ENCODE results near the gene TTC7B. TPM values are rescaled to one million over a fixed set of nuclear protein-coding genes. Genes with fewer than 3 reads are reported as not detected.

Gene TTC7B
- total RNA-seq, 1 experiment from 2014 or later: under 0.01 TPM

GRCh38 chr14:90619911-90620310 lies 196.3 kb downstream of the TTC7B start:
- DNase-seq: no peak
- H3K27me3 ChIP-seq (ENCODE audit: low read length): no peaks in the 10 kb centered on the region
- H3K27ac ChIP-seq (ENCODE audit: low read length): no peak overlapping the region
- no peaks in the 10 kb centered on the region for H3K9me3 ChIP-seq (ENCODE audit: low read length)
- H3K4me1 ChIP-seq (ENCODE audit: low read length): no peaks in the 10 kb centered on the region
- no peak overlapping the region for H2AFZ ChIP-seq (ENCODE audit: low read length)
- H3K79me2 ChIP-seq (ENCODE audit: low read length): no peaks in the 10 kb centered on the region
- H3K36me3 ChIP-seq (ENCODE audit: insufficient read depth, low read length): no peaks in the 10 kb centered on the region
- H3K4me3 ChIP-seq (ENCODE audit: low read length): no peak overlapping the region
- H4K20me1 ChIP-seq (ENCODE audit: insufficient read depth, low read depth, low read length): no peaks in the 10 kb centered on the region
- H3K9ac ChIP-seq (ENCODE audit: low read length): no peak overlapping the region
- H3K9me2 ChIP-seq (replicated peaks; ENCODE audit: insufficient read depth, low read length): no peaks in the 10 kb centered on the region
- no peak overlapping the region for H3K4me2 ChIP-seq (ENCODE audit: low read depth, low read length, poor library complexity, severe bottlenecking)

GRCh38 chr14:90617961-90618360 lies 198.3 kb downstream of the TTC7B start:
- Histone ChIP-seq H2AFZ (ENCODE audit: low read length) (no peak overlapping the region), H3K36me3 (ENCODE audit: insufficient read depth, low read length) (no peaks in the 10 kb centered on the region), H3K27me3 (ENCODE audit: low read length) (no peaks in the 10 kb centered on the region), H3K4me1 (ENCODE audit: low read length) (no peaks in the 10 kb centered on the region), H3K79me2 (ENCODE audit: low read length) (no peaks in the 10 kb centered on the region), H3K9me3 (ENCODE audit: low read length) (no peaks in the 10 kb centered on the region), H4K20me1 (ENCODE audit: insufficient read depth, low read depth, low read length) (no peaks in the 10 kb centered on the region), H3K4me3 (ENCODE audit: low read length) (no peak overlapping the region), H3K27ac (ENCODE audit: low read length) (no peak overlapping the region), H3K9ac (ENCODE audit: low read length) (no peak overlapping the region), H3K9me2 (replicated peaks; ENCODE audit: insufficient read depth, low read length) (no peaks in the 10 kb centered on the region), H3K4me2 (ENCODE audit: low read depth, low read length, poor library complexity, severe bottlenecking) (no peak overlapping the region)
- DNase-seq: no peak

DNA sequence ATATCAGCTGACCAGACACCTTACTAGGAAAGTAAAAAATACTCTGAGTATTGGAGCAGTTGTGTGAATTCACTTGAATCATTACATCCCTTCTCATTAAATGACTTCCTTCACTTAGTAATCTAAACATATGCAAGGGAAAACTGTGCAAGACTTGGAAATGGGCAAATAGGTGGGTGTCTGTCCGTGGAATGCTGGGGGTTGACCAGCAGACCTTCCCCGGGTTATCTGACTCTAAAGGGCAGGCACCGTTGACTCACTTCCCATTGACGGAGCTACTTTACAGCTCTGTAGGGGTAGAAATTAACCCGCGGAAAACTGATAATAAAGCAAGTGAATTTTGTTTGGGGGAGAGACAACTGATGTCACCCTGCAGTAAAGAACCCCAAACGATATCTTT lies 199.3 kb downstream of the TTC7B start:
- Histone ChIP-seq H3K27me3 (ENCODE audit: low read length) (no peaks in the 10 kb centered on the region), H3K9me3 (ENCODE audit: low read length) (no peaks in the 10 kb centered on the region), H3K4me2 (ENCODE audit: low read depth, low read length, poor library complexity, severe bottlenecking) (no peak overlapping the region), H3K4me1 (ENCODE audit: low read length) (no peaks in the 10 kb centered on the region), H3K36me3 (ENCODE audit: insufficient read depth, low read length) (no peaks in the 10 kb centered on the region), H3K79me2 (ENCODE audit: low read length) (no peaks in the 10 kb centered on the region), H2AFZ (ENCODE audit: low read length) (no peak overlapping the region), H3K9ac (ENCODE audit: low read length) (no peak overlapping the region), H3K9me2 (replicated peaks; ENCODE audit: insufficient read depth, low read length) (no peaks in the 10 kb centered on the region), H4K20me1 (ENCODE audit: insufficient read depth, low read depth, low read length) (no peaks in the 10 kb centered on the region), H3K4me3 (ENCODE audit: low read length) (no peak overlapping the region), H3K27ac (ENCODE audit: low read length) (no peak overlapping the region)
- no peak for DNase-seq

GRCh38 chr14:90616313-90616712 lies 199.9 kb downstream of the TTC7B start:
- Histone ChIP-seq H2AFZ (ENCODE audit: low read length) (no peak overlapping the region), H3K27me3 (ENCODE audit: low read length) (no peaks in the 10 kb centered on the region), H3K4me2 (ENCODE audit: low read depth, low read length, poor library complexity, severe bottlenecking) (no peak overlapping the region), H3K4me3 (ENCODE audit: low read length) (no peak overlapping the region), H3K36me3 (ENCODE audit: insufficient read depth, low read length) (no peaks in the 10 kb centered on the region), H3K4me1 (ENCODE audit: low read length) (no peaks in the 10 kb centered on the region), H3K9me3 (ENCODE audit: low read length) (no peaks in the 10 kb centered on the region), H3K79me2 (ENCODE audit: low read length) (no peaks in the 10 kb centered on the region), H3K9me2 (replicated peaks; ENCODE audit: insufficient read depth, low read length) (no peaks in the 10 kb centered on the region), H4K20me1 (ENCODE audit: insufficient read depth, low read depth, low read length) (no peaks in the 10 kb centered on the region), H3K9ac (ENCODE audit: low read length) (no peak overlapping the region), H3K27ac (ENCODE audit: low read length) (no peak overlapping the region)
- no peak for DNase-seq

- DNase-seq: no peak
- no peaks in the 10 kb centered on the region for H3K4me1 ChIP-seq (ENCODE audit: low read length)
- no peaks in the 10 kb centered on the region for H3K36me3 ChIP-seq (ENCODE audit: insufficient read depth, low read length)
- no peak overlapping the region for H3K4me2 ChIP-seq (ENCODE audit: low read depth, low read length, poor library complexity, severe bottlenecking)
- H3K27ac ChIP-seq (ENCODE audit: low read length): no peak overlapping the region
- no peaks in the 10 kb centered on the region for H3K9me3 ChIP-seq (ENCODE audit: low read length)
- H3K4me3 ChIP-seq (ENCODE audit: low read length): no peak overlapping the region
- H2AFZ ChIP-seq (ENCODE audit: low read length): no peak overlapping the region
- H3K79me2 ChIP-seq (ENCODE audit: low read length): no peaks in the 10 kb centered on the region
- no peaks in the 10 kb centered on the region for H4K20me1 ChIP-seq (ENCODE audit: insufficient read depth, low read depth, low read length)
- H3K9ac ChIP-seq (ENCODE audit: low read length): no peak overlapping the region
- no peaks in the 10 kb centered on the region for H3K27me3 ChIP-seq (ENCODE audit: low read length)
- H3K9me2 ChIP-seq (replicated peaks; ENCODE audit: insufficient read depth, low read length): no peaks in the 10 kb centered on the region
These were observed 200.6 kb downstream of the TTC7B start for GRCh38 chr14:90615517-90616060.

DNA sequence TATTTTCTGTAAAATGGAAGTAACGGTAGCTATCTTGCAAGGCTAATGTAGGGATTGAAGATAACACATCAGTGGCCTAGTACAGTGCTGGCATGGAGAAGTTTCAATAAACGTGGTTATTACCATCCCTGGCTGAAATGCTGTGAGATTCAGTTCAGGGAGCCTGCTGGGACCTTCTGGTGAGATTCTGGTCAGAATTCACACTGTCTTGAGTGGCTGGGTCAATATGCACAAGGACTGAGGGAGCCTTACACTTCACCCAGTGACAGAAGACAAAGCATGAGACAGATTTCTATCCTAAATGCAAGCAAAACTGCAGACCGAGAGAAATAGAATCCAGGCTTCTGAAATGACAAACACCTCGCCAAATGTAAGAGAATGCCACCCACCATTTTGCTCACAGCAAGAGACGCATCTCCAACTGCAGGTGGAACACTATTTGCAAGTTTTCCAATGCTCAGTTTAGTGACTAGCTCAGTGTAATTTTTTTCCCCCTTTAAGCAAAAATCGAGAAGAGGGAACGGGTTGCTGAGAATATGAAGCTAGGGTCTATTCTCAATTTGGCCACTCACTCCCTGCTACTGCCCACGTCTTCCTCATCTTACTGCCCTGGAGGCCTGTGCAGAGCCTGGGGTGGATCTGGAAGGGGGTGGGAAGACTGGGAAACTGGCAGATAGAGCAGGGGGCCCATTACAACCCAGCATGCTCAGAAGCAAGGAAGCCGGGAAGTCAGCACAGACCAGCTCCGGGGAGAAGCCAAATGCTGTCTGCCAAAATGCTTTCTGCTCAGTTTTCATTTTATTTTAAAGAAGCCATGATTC lies 201.3 kb downstream of the TTC7B start:
- H3K4me1 ChIP-seq (ENCODE audit: low read length): no peaks in the 10 kb centered on the region
- no peaks in the 10 kb centered on the region for H3K9me2 ChIP-seq (replicated peaks; ENCODE audit: insufficient read depth, low read length)
- H3K4me2 ChIP-seq (ENCODE audit: low read depth, low read length, poor library complexity, severe bottlenecking): no peak overlapping the region
- H3K79me2 ChIP-seq (ENCODE audit: low read length): no peaks in the 10 kb centered on the region
- H4K20me1 ChIP-seq (ENCODE audit: insufficient read depth, low read depth, low read length): no peaks in the 10 kb centered on the region
- H2AFZ ChIP-seq (ENCODE audit: low read length): no peak overlapping the region
- no peaks in the 10 kb centered on the region for H3K36me3 ChIP-seq (ENCODE audit: insufficient read depth, low read length)
- H3K27ac ChIP-seq (ENCODE audit: low read length): no peak overlapping the region
- no peaks in the 10 kb centered on the region for H3K9me3 ChIP-seq (ENCODE audit: low read length)
- no peak for DNase-seq
- no peak overlapping the region for H3K4me3 ChIP-seq (ENCODE audit: low read length)
- H3K9ac ChIP-seq (ENCODE audit: low read length): no peak overlapping the region
- no peaks in the 10 kb centered on the region for H3K27me3 ChIP-seq (ENCODE audit: low read length)

- Histone ChIP-seq H3K27me3 (ENCODE audit: low read length) (no peaks in the 10 kb centered on the region), H3K4me3 (ENCODE audit: low read length) (no peak overlapping the region), H3K36me3 (ENCODE audit: insufficient read depth, low read length) (no peaks in the 10 kb centered on the region), H3K9me3 (ENCODE audit: low read length) (no peaks in the 10 kb centered on the region), H2AFZ (ENCODE audit: low read length) (no peak overlapping the region), H3K4me1 (ENCODE audit: low read length) (no peaks in the 10 kb centered on the region), H3K27ac (ENCODE audit: low read length) (no peak overlapping the region), H3K79me2 (ENCODE audit: low read length) (no peaks in the 10 kb centered on the region), H4K20me1 (ENCODE audit: insufficient read depth, low read depth, low read length) (no peaks in the 10 kb centered on the region), H3K4me2 (ENCODE audit: low read depth, low read length, poor library complexity, severe bottlenecking) (no peak overlapping the region), H3K9me2 (replicated peaks; ENCODE audit: insufficient read depth, low read length) (no peaks in the 10 kb centered on the region), H3K9ac (ENCODE audit: low read length) (no peak overlapping the region)
- no peak for DNase-seq
These were observed 202.2 kb downstream of the TTC7B start for GRCh38 chr14:90613997-90614396.

GRCh38 chr14:90613453-90613852 lies 202.8 kb downstream of the TTC7B start:
- no peaks in the 10 kb centered on the region for H3K27me3 ChIP-seq (ENCODE audit: low read length)
- no peaks in the 10 kb centered on the region for H4K20me1 ChIP-seq (ENCODE audit: insufficient read depth, low read depth, low read length)
- H3K9me3 ChIP-seq (ENCODE audit: low read length): no peaks in the 10 kb centered on the region
- no peak for DNase-seq
- no peaks in the 10 kb centered on the region for H3K36me3 ChIP-seq (ENCODE audit: insufficient read depth, low read length)
- no peak overlapping the region for H3K4me2 ChIP-seq (ENCODE audit: low read depth, low read length, poor library complexity, severe bottlenecking)
- no peaks in the 10 kb centered on the region for H3K79me2 ChIP-seq (ENCODE audit: low read length)
- H3K4me1 ChIP-seq (ENCODE audit: low read length): no peaks in the 10 kb centered on the region
- no peak overlapping the region for H3K9ac ChIP-seq (ENCODE audit: low read length)
- no peak overlapping the region for H3K27ac ChIP-seq (ENCODE audit: low read length)
- H2AFZ ChIP-seq (ENCODE audit: low read length): no peak overlapping the region
- no peak overlapping the region for H3K4me3 ChIP-seq (ENCODE audit: low read length)
- no peaks in the 10 kb centered on the region for H3K9me2 ChIP-seq (replicated peaks; ENCODE audit: insufficient read depth, low read length)
